ENCODE measurements around the gene RAD51B.

The RAD51B gene

GRCh38 chr14:68341411-68342212 lies 522.0 kb downstream of the RAD51B start:
- Histone ChIP-seq H3K4me1 (ENCODE audit: control insufficient read depth, insufficient read depth, low read length, poor library complexity, severe bottlenecking) (peaks cover 9% of the 10 kb centered on the region), H3K9me3 (ENCODE audit: control insufficient read depth, low read length) (peaks cover 7% of the 10 kb centered on the region), H3K27ac (ENCODE audit: low read depth, low read length, severe bottlenecking) (peak overlapping the region; percentile 58), H3K36me3 (ENCODE audit: control insufficient read depth, insufficient read depth, low read length) (no peaks in the 10 kb centered on the region), H3K4me3 (ENCODE audit: extremely low read depth, insufficient read depth, low read length, poor library complexity, severe bottlenecking) (no peak overlapping the region)
- WGBS, 2 experiments (ENCODE audit: insufficient coverage in 2 of 2), result 89 to 94% methylated on average over 2 to 3 of the region's 4 CpGs

- 33 to 83% methylated on average over 1 of the region's 3 CpGs for WGBS, 2 experiments (ENCODE audit: insufficient coverage in 2 of 2)
- no peak overlapping the region for H3K4me3 ChIP-seq (ENCODE audit: extremely low read depth, insufficient read depth, low read length, poor library complexity, severe bottlenecking)
- H3K36me3 ChIP-seq (ENCODE audit: control insufficient read depth, insufficient read depth, low read length), result no peaks in the 10 kb centered on the region
- peaks cover 7% of the 10 kb centered on the region for H3K9me3 ChIP-seq (ENCODE audit: control insufficient read depth, low read length)
- H3K4me1 ChIP-seq (ENCODE audit: control insufficient read depth, insufficient read depth, low read length, poor library complexity, severe bottlenecking), result peaks cover 9% of the 10 kb centered on the region
- H3K27ac ChIP-seq (ENCODE audit: low read depth, low read length, severe bottlenecking), result peak overlapping the region; percentile 58
These were observed 522.7 kb downstream of the RAD51B start for GRCh38 chr14:68342216-68342763.

GRCh38 chr14:68343534-68344118 lies 524.0 kb downstream of the RAD51B start:
- WGBS, 2 experiments (ENCODE audit: insufficient coverage in 2 of 2), result 60 to 87% methylated on average over 1 to 2 of the region's 2 CpGs
- Histone ChIP-seq H3K4me3 (ENCODE audit: extremely low read depth, insufficient read depth, low read length, poor library complexity, severe bottlenecking) (no peak overlapping the region), H3K4me1 (ENCODE audit: control insufficient read depth, insufficient read depth, low read length, poor library complexity, severe bottlenecking) (peaks cover 9% of the 10 kb centered on the region), H3K36me3 (ENCODE audit: control insufficient read depth, insufficient read depth, low read length) (no peaks in the 10 kb centered on the region), H3K27ac (ENCODE audit: low read depth, low read length, severe bottlenecking) (no peak overlapping the region), H3K9me3 (ENCODE audit: control insufficient read depth, low read length) (peaks cover 7% of the 10 kb centered on the region)

GRCh38 chr14:68345738-68346137 lies 526.2 kb downstream of the RAD51B start:
- Histone ChIP-seq H3K4me3 (ENCODE audit: extremely low read depth, insufficient read depth, low read length, poor library complexity, severe bottlenecking) (no peak overlapping the region), H3K27ac (ENCODE audit: low read depth, low read length, severe bottlenecking) (no peak overlapping the region), H3K36me3 (ENCODE audit: control insufficient read depth, insufficient read depth, low read length) (no peaks in the 10 kb centered on the region), H3K9me3 (ENCODE audit: control insufficient read depth, low read length) (peaks cover 9% of the 10 kb centered on the region), H3K4me1 (ENCODE audit: control insufficient read depth, insufficient read depth, low read length, poor library complexity, severe bottlenecking) (peaks cover 9% of the 10 kb centered on the region)
- WGBS, 2 experiments (ENCODE audit: insufficient coverage in 2 of 2), result 100% methylated on average over 1 to 2 of the region's 4 CpGs

- no peak overlapping the region for H3K4me3 ChIP-seq (ENCODE audit: extremely low read depth, insufficient read depth, low read length, poor library complexity, severe bottlenecking)
- peaks cover 11% of the 10 kb centered on the region for H3K9me3 ChIP-seq (ENCODE audit: control insufficient read depth, low read length)
- 86 to 97% methylated on average over 2 of the region's 5 CpGs for WGBS, 2 experiments (ENCODE audit: insufficient coverage in 2 of 2)
- H3K36me3 ChIP-seq (ENCODE audit: control insufficient read depth, insufficient read depth, low read length), result no peaks in the 10 kb centered on the region
- no peak overlapping the region for H3K27ac ChIP-seq (ENCODE audit: low read depth, low read length, severe bottlenecking)
- peaks cover 6% of the 10 kb centered on the region for H3K4me1 ChIP-seq (ENCODE audit: control insufficient read depth, insufficient read depth, low read length, poor library complexity, severe bottlenecking)
These were observed 527.2 kb downstream of the RAD51B start for GRCh38 chr14:68346556-68347343.

GRCh38 chr14:68349900-68350629 lies 530.5 kb downstream of the RAD51B start:
- WGBS, 2 experiments (ENCODE audit: insufficient coverage in 2 of 2), result 95 to 97% methylated on average over 8 of the region's 8 CpGs
- no peaks in the 10 kb centered on the region for H3K36me3 ChIP-seq (ENCODE audit: control insufficient read depth, insufficient read depth, low read length)
- no peak overlapping the region for H3K4me3 ChIP-seq (ENCODE audit: extremely low read depth, insufficient read depth, low read length, poor library complexity, severe bottlenecking)
- H3K4me1 ChIP-seq (ENCODE audit: control insufficient read depth, insufficient read depth, low read length, poor library complexity, severe bottlenecking), result no peaks in the 10 kb centered on the region
- H3K27ac ChIP-seq (ENCODE audit: low read depth, low read length, severe bottlenecking), result no peak overlapping the region
- peaks cover 11% of the 10 kb centered on the region for H3K9me3 ChIP-seq (ENCODE audit: control insufficient read depth, low read length)

GRCh38 chr14:68355415-68355814 lies 535.8 kb downstream of the RAD51B start:
- peaks cover 4% of the 10 kb centered on the region for H3K9me3 ChIP-seq (ENCODE audit: control insufficient read depth, low read length)
- 100% methylated on average over 1 of the region's 2 CpGs; no CpG with 5 or more reads in 1 of the 2 experiments for WGBS, 2 experiments (ENCODE audit: insufficient coverage in 2 of 2)
- H3K4me1 ChIP-seq (ENCODE audit: control insufficient read depth, insufficient read depth, low read length, poor library complexity, severe bottlenecking), result peaks cover 7% of the 10 kb centered on the region
- no peak overlapping the region for H3K4me3 ChIP-seq (ENCODE audit: extremely low read depth, insufficient read depth, low read length, poor library complexity, severe bottlenecking)
- no peak overlapping the region for H3K27ac ChIP-seq (ENCODE audit: low read depth, low read length, severe bottlenecking)
- no peaks in the 10 kb centered on the region for H3K36me3 ChIP-seq (ENCODE audit: control insufficient read depth, insufficient read depth, low read length)

- WGBS, 2 experiments (ENCODE audit: insufficient coverage in 2 of 2), result no CpG with 5 or more reads among the region's 1 CpG
These were observed 538.2 kb downstream of the RAD51B start for GRCh38 chr14:68357777-68358176.

GRCh38 chr14:68358500-68358899 lies 538.9 kb downstream of the RAD51B start:
- peaks cover 18% of the 10 kb centered on the region for H3K4me1 ChIP-seq (ENCODE audit: control insufficient read depth, insufficient read depth, low read length, poor library complexity, severe bottlenecking)
- no peaks in the 10 kb centered on the region for H3K36me3 ChIP-seq (ENCODE audit: control insufficient read depth, insufficient read depth, low read length)
- no peak overlapping the region for H3K27ac ChIP-seq (ENCODE audit: low read depth, low read length, severe bottlenecking)
- no peak overlapping the region for H3K4me3 ChIP-seq (ENCODE audit: extremely low read depth, insufficient read depth, low read length, poor library complexity, severe bottlenecking)
- WGBS, 2 experiments (ENCODE audit: insufficient coverage in 2 of 2), result no CpG with 5 or more reads among the region's 1 CpG
- no peaks in the 10 kb centered on the region for H3K9me3 ChIP-seq (ENCODE audit: control insufficient read depth, low read length)

More at GRCh38 chr14:68357777-68358176, 538.2 kb downstream of the RAD51B start:
- no peaks in the 10 kb centered on the region for H3K36me3 ChIP-seq (ENCODE audit: control insufficient read depth, insufficient read depth, low read length)
- H3K4me1 ChIP-seq (ENCODE audit: control insufficient read depth, insufficient read depth, low read length, poor library complexity, severe bottlenecking), result peaks cover 16% of the 10 kb centered on the region
- no peak overlapping the region for H3K4me3 ChIP-seq (ENCODE audit: extremely low read depth, insufficient read depth, low read length, poor library complexity, severe bottlenecking)
- no peaks in the 10 kb centered on the region for H3K9me3 ChIP-seq (ENCODE audit: control insufficient read depth, low read length)
- no peak overlapping the region for H3K27ac ChIP-seq (ENCODE audit: low read depth, low read length, severe bottlenecking)

All from mesodermal cell (in vitro differentiated cells).